ENCODE results near the gene GDF15. TPM values are rescaled to one million over a fixed set of nuclear protein-coding genes. Genes with fewer than 3 reads are reported as not detected.

Gene GDF15
- total and polyA plus RNA-seq, 8 donors = 28.1 to 277 (median 43.5) TPM

GRCh38 chr19:18423258-18424020, 37.5 kb downstream of the GDF15 start:
- H3K4me1 ChIP-seq = peaks cover 0 to 11% (median 0%) of the 10 kb centered on the region in 3 donors
- H3K27me3 ChIP-seq = no peaks in the 10 kb centered on the region
- ATAC-seq (no peak), DNase-seq (peak in 1 of 6 donors; percentile 48), FAIRE-seq (no peak)
- no peak overlapping the region for H3K27ac ChIP-seq
- intact Hi-C loops (cut with DNase I) = no loop called here
- no peaks in the 10 kb centered on the region for H3K36me3 ChIP-seq
- TF ChIP-seq, protein P1, sequence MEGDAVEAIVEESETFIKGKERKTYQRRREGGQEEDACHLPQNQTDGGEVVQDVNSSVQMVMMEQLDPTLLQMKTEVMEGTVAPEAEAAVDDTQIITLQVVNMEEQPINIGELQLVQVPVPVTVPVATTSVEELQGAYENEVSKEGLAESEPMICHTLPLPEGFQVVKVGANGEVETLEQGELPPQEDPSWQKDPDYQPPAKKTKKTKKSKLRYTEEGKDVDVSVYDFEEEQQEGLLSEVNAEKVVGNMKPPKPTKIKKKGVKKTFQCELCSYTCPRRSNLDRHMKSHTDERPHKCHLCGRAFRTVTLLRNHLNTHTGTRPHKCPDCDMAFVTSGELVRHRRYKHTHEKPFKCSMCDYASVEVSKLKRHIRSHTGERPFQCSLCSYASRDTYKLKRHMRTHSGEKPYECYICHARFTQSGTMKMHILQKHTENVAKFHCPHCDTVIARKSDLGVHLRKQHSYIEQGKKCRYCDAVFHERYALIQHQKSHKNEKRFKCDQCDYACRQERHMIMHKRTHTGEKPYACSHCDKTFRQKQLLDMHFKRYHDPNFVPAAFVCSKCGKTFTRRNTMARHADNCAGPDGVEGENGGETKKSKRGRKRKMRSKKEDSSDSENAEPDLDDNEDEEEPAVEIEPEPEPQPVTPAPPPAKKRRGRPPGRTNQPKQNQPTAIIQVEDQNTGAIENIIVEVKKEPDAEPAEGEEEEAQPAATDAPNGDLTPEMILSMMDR (IDR thresholded peaks at IDR 0.05) = no peak
- H3K9me3 ChIP-seq = no peaks in the 10 kb centered on the region
- WGBS, 2 donors = 80 to 81% methylated on average over 21 of the region's 21 CpGs
- H3K4me3 ChIP-seq = no peak overlapping the region

DNA sequence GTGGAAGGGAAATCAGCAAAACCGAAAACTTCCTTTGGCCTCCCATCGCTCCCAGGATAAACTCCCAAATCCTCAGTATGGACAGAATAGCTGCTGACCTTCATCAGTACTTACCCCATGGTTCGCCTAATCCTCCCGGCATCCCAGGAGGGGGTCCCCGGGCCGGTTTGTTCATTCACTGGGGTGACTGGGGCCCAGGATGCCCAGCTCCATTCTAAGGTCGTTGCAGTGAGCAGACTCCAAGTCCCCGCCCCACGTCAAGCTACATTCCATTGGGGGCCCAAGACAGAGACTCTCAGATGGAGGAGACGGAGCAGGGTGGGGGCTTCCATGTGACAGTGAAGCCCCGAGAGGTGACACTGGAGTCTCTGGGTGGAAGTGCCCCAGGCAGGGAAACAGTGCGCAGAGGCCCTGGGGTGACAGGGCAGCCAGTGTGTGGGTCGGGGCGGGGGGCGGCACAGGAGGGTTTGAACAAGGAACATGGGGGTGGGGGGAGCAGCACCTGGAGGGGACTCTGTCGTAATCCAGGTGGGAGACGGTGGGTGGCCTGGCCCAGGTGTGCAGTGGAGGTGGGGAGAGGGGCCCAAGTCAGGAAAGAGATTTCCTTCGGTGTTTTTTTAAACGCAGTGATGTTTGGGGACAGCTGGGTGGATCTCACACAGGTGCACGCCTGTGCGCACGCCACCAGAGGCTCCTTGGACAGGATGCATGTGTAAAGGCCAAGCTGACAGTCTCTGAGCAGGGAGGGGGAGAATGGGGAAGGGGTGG, 38.3 kb downstream of the GDF15 start:
- H3K9me3 ChIP-seq = no peaks in the 10 kb centered on the region
- no peaks in the 10 kb centered on the region for H3K27me3 ChIP-seq
- H3K27ac ChIP-seq = no peak overlapping the region
- peaks cover 0 to 7% (median 0%) of the 10 kb centered on the region in 3 donors for H3K4me1 ChIP-seq
- DNase-seq (peak in 1 of 6 donors; percentile 63), FAIRE-seq (no peak), ATAC-seq (no peak)
- H3K4me3 ChIP-seq = no peak overlapping the region
- WGBS, 2 donors = 80 to 83% methylated on average over 22 of the region's 22 CpGs
- intact Hi-C loops (cut with DNase I) = no loop called here
- TF ChIP-seq, protein P1 (IDR thresholded peaks at IDR 0.05) = no peak
- no peaks in the 10 kb centered on the region for H3K36me3 ChIP-seq

DNA sequence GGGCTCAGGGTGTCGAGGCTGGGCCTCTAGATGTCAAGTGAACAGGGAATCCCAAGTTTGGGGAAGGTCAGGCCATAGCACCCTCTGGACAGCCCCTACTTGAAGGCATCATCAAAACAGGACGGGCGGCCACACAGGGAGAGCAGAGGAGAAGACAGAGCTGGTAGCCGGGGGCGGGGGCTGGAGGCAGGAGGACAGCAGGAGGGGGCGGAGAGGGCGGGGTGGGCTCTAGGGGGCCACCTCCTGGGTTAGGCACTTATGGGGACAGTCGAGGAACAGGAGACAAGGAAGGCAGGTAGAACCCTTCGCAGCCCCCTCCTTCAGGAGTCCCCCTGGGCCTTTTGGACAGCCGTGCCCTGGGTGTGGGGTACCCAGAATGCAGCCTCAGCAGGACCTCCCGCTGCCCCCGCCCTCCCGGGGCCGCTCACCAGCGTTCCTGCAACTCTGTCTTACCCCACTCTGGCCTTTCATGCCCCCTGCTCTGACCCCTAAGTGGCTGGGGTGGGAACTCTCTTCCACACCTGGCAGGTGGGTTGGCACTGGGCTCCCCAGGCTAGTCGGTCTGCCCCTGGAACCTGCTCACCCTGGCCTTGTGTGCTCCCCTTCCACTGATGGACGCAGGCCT, 39.0 kb downstream of the GDF15 start:
- Histone ChIP-seq H3K4me1 (peaks cover 0 to 7% (median 0%) of the 10 kb centered on the region in 3 donors), H3K9me3 (no peaks in the 10 kb centered on the region), H3K36me3 (no peaks in the 10 kb centered on the region), H3K4me3 (no peak overlapping the region), H3K27me3 (no peaks in the 10 kb centered on the region), H3K27ac (no peak overlapping the region)
- TF ChIP-seq, protein P1 (IDR thresholded peaks at IDR 0.05) = no peak
- intact Hi-C loops (cut with DNase I) = no loop called here
- DNase-seq = peak in 2 of 6 donors; percentile 34 to 57
- no peak for FAIRE-seq
- WGBS, 2 donors = 86 to 91% methylated on average over 12 to 17 of the region's 17 CpGs
- ATAC-seq = no peak

DNA sequence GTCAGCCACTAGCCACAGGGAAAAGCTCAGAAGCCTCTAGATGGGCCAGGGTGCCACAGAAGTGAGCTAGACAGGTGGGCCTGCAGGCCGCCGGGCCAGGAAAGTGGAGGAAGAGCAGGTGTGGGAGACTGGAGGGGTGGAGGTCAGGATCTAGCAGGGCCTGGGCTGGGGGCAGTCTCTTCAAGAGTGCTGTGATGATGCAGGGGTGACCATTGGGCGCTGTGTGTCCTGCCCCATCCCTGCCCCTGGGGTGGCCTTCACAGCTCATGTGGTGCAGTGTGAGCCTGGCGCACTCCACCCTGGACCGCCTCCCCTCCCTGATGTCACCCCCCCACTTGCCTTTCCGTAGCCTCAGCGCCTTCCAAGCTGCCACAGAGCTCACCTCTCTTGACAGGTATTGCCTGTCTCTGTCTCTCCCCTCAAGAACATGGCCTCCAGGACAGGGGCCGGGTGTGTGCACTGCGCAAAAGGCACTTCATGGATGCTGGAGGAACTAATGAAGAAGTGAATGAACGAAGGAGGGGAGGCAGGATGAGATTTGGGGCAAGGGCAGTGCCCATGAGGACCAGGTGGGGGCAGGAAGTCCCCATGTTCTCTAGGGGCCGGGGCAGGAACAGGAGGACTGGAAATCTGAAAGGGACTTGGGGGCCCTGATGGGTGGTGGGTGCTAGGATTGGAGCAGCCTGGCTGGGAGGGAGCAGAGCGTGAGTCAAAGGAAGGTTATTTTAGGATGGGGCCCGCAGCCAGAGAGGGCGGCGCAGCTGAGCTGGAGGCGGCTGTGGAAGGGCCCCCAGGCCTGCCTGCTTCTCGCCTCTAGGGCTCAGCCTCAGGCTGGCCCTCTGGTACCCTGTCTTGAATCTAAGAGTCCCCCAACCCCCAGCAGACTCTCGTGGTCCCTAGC, 39.8 kb downstream of the GDF15 start:
- Histone ChIP-seq H3K4me1 (peaks cover 0 to 2% (median 0%) of the 10 kb centered on the region in 3 donors), H3K4me3 (no peak overlapping the region), H3K9me3 (no peaks in the 10 kb centered on the region), H3K27ac (no peak overlapping the region), H3K27me3 (no peaks in the 10 kb centered on the region), H3K36me3 (no peaks in the 10 kb centered on the region)
- FAIRE-seq (no peak), DNase-seq (peak in 1 of 6 donors; percentile 65), ATAC-seq (peak in 1 of 4 donors; percentile 7)
- 76 to 79% methylated on average over 16 to 18 of the region's 18 CpGs for WGBS, 2 donors
- TF ChIP-seq, protein P1 (IDR thresholded peaks at IDR 0.05) = no peak
- intact Hi-C loops (cut with DNase I) = no loop called here
